ENCODE results near the gene ERICH2. TPM values are rescaled to one million over a fixed set of nuclear protein-coding genes. Genes with fewer than 3 reads are reported as not detected.

The ERICH2 gene
- total and polyA plus RNA-seq, 2 of the 13 experiments (the other 11 are each of a cell fraction or from before 2014, with no cell fraction given), result not detected

DNA sequence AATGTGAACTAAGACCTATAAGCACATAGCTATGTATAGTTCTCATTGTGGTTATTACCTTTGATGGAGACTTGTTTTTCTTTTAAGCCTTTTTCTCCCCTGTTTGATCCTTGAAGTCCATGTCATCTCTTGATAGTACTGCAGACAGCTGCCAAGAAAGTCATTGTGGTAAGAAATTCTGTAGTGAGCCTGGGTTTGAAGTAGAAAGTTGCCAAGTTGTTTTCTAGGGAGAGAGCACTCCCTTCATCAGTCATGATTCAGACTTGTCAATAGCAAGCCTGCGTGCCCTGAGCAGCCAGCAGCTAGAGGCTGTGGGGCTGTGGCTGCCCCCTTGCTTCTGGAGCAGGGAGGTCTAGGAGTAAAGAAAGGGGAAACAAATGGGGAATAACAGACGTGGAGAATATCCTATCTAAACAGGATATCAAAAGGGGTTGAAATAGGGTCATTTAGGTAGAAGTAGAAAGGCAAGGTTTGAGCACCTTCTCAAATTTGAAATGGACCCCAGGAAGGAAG lies 46.7 kb upstream of the ERICH2 start (continued):
- TF ChIP-seq, protein P1, sequence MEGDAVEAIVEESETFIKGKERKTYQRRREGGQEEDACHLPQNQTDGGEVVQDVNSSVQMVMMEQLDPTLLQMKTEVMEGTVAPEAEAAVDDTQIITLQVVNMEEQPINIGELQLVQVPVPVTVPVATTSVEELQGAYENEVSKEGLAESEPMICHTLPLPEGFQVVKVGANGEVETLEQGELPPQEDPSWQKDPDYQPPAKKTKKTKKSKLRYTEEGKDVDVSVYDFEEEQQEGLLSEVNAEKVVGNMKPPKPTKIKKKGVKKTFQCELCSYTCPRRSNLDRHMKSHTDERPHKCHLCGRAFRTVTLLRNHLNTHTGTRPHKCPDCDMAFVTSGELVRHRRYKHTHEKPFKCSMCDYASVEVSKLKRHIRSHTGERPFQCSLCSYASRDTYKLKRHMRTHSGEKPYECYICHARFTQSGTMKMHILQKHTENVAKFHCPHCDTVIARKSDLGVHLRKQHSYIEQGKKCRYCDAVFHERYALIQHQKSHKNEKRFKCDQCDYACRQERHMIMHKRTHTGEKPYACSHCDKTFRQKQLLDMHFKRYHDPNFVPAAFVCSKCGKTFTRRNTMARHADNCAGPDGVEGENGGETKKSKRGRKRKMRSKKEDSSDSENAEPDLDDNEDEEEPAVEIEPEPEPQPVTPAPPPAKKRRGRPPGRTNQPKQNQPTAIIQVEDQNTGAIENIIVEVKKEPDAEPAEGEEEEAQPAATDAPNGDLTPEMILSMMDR (CRISPR knock-in tag; IDR thresholded peaks at IDR 0.05), result peak; percentile 18; the same call in 1 of the 2 replicates
- TF ChIP-seq ZKSCAN1 (IDR thresholded peaks at IDR 0.05; ENCODE audit: low read length) (no peak), FOXA3 (CRISPR knock-in tag; IDR thresholded peaks at IDR 0.05) (peak; percentile 22; the same call in 1 of the 2 replicates), ZNF256 (CRISPR knock-in tag; conservative IDR thresholded peaks at IDR 0.05) (no peak), ZNF34 (CRISPR knock-in tag; IDR thresholded peaks at IDR 0.05; ENCODE audit: borderline replicate concordance) (no peak), ZNF761 (CRISPR knock-in tag; conservative IDR thresholded peaks at IDR 0.05) (no peak), ONECUT2 (CRISPR knock-in tag; IDR thresholded peaks at IDR 0.05) (no peak), HOXA5 (CRISPR knock-in tag; IDR thresholded peaks at IDR 0.05) (no peak), ZNF101 (CRISPR knock-in tag; IDR thresholded peaks at IDR 0.05; ENCODE audit: borderline replicate concordance, low read depth) (no peak), HNF4A (CRISPR knock-in tag; IDR thresholded peaks at IDR 0.05) (no peak), KDM5B (CRISPR knock-in tag; IDR thresholded peaks at IDR 0.05; ENCODE audit: borderline replicate concordance) (no peak), ZNF703 (CRISPR knock-in tag; IDR thresholded peaks at IDR 0.05; ENCODE audit: borderline replicate concordance) (no peak), POLR2AphosphoS5 (IDR thresholded peaks at IDR 0.05; ENCODE audit: low read depth, low read length) (peak; percentile 39; the same call in 1 of the 2 replicates), ZNF660 (CRISPR knock-in tag; IDR thresholded peaks at IDR 0.05; ENCODE audit: borderline replicate concordance, low read depth) (no peak), SP5 (CRISPR knock-in tag; IDR thresholded peaks at IDR 0.05; ENCODE audit: borderline replicate concordance, low read depth) (no peak), ZNF556 (CRISPR knock-in tag; IDR thresholded peaks at IDR 0.05; ENCODE audit: borderline replicate concordance) (no peak), ELF3 (CRISPR knock-in tag; IDR thresholded peaks at IDR 0.05) (0 out of 2 replicates have a peak, but pooled peaks have one; percentile 13), SP2 (CRISPR knock-in tag; IDR thresholded peaks at IDR 0.05) (no peak), ZFP36 (IDR thresholded peaks at IDR 0.05; ENCODE audit: borderline replicate concordance, low read depth, low read length, partially characterized antibody) (no peak), GLI4 (CRISPR knock-in tag; IDR thresholded peaks at IDR 0.05; ENCODE audit: borderline replicate concordance) (no peak)
- TF ChIP-seq, protein P2, sequence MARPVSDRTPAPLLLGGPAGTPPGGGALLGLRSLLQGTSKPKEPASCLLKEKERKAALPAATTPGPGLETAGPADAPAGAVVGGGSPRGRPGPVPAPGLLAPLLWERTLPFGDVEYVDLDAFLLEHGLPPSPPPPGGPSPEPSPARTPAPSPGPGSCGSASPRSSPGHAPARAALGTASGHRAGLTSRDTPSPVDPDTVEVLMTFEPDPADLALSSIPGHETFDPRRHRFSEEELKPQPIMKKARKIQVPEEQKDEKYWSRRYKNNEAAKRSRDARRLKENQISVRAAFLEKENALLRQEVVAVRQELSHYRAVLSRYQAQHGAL (CRISPR knock-in tag; IDR thresholded peaks at IDR 0.05; ENCODE audit: not compliant biosample characterization), result no peak
- TF ChIP-seq, protein P3, sequence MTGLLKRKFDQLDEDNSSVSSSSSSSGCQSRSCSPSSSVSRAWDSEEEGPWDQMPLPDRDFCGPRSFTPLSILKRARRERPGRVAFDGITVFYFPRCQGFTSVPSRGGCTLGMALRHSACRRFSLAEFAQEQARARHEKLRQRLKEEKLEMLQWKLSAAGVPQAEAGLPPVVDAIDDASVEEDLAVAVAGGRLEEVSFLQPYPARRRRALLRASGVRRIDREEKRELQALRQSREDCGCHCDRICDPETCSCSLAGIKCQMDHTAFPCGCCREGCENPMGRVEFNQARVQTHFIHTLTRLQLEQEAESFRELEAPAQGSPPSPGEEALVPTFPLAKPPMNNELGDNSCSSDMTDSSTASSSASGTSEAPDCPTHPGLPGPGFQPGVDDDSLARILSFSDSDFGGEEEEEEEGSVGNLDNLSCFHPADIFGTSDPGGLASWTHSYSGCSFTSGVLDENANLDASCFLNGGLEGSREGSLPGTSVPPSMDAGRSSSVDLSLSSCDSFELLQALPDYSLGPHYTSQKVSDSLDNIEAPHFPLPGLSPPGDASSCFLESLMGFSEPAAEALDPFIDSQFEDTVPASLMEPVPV (CRISPR knock-in tag; IDR thresholded peaks at IDR 0.05), result no peak
- TF ChIP-seq, protein P4, sequence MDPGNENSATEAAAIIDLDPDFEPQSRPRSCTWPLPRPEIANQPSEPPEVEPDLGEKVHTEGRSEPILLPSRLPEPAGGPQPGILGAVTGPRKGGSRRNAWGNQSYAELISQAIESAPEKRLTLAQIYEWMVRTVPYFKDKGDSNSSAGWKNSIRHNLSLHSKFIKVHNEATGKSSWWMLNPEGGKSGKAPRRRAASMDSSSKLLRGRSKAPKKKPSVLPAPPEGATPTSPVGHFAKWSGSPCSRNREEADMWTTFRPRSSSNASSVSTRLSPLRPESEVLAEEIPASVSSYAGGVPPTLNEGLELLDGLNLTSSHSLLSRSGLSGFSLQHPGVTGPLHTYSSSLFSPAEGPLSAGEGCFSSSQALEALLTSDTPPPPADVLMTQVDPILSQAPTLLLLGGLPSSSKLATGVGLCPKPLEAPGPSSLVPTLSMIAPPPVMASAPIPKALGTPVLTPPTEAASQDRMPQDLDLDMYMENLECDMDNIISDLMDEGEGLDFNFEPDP (CRISPR knock-in tag; conservative IDR thresholded peaks at IDR 0.05), result no peak
- TF ChIP-seq, protein P5, sequence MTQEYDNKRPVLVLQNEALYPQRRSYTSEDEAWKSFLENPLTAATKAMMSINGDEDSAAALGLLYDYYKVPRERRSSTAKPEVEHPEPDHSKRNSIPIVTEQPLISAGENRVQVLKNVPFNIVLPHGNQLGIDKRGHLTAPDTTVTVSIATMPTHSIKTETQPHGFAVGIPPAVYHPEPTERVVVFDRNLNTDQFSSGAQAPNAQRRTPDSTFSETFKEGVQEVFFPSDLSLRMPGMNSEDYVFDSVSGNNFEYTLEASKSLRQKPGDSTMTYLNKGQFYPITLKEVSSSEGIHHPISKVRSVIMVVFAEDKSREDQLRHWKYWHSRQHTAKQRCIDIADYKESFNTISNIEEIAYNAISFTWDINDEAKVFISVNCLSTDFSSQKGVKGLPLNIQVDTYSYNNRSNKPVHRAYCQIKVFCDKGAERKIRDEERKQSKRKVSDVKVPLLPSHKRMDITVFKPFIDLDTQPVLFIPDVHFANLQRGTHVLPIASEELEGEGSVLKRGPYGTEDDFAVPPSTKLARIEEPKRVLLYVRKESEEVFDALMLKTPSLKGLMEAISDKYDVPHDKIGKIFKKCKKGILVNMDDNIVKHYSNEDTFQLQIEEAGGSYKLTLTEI (CRISPR knock-in tag; conservative IDR thresholded peaks at IDR 0.05), result no peak
